DND-41 (cell line): ENCODE data around the gene SPAG5.
"Not testable (repeated sequence)": the region's sequence is repeated elsewhere in the genome, so short reads cannot be mapped to it uniquely, and the experiment has no call there.

Experiments used
- ATAC-seq: fragments of 200-7000 bp; cut with Tn5 transposase; 3 replicates; pipeline ENCODE4 v1.9.1; 2021; ENCODE audit warnings: low read depth; ENCODE audit not compliant: insufficient read depth
- DNase-seq: peaks from one replicate; pipeline ENCODE4 v3.0.0-alpha.2; 2020
- H2AFZ ChIP-seq: 2 replicates; pipeline ENCODE4 v1.6.0; 2012; ENCODE audit warnings: low read depth, low read length
- H3K27ac ChIP-seq: 2 replicates; pipeline ENCODE4 v1.5.1; 2012; ENCODE audit warnings: low read length, inconsistent platforms
- H3K27me3 ChIP-seq: fragments of 200-600 bp; sonication (generic); 2 replicates; pipeline ENCODE4 v1.6.0; 2012; ENCODE audit warnings: low read length, mild to moderate bottlenecking, inconsistent platforms; ENCODE audit not compliant: insufficient read depth, poor library complexity
- H3K36me3 ChIP-seq: 2 replicates; pipeline ENCODE4 v1.5.1; 2012; ENCODE audit warnings: low read length, inconsistent platforms; ENCODE audit not compliant: insufficient read depth
- H3K4me1 ChIP-seq: 2 replicates; pipeline ENCODE4 v1.5.1; 2012; ENCODE audit warnings: mild to moderate bottlenecking, low read length; ENCODE audit not compliant: insufficient read depth
- H3K4me2 ChIP-seq: 2 replicates; pipeline ENCODE4 v1.6.0; 2012; ENCODE audit warnings: mild to moderate bottlenecking, moderate library complexity, low read length, inconsistent platforms; ENCODE audit not compliant: insufficient read depth
- H3K4me3 ChIP-seq, 2 experiments: fragments of 200-600 bp in 1 of 2; shearing (Covaris generic) in 1 of 2; 2 replicates each; pipeline ENCODE4 v1.5.1; 2012 to 2016; ENCODE audit warnings: inconsistent platforms in 2 of 2, low read length in 2 of 2, mild to moderate bottlenecking in 2 of 2, low read depth in 1 of 2, moderate library complexity in 1 of 2
- H3K79me2 ChIP-seq: 2 replicates; pipeline ENCODE4 v1.6.0; 2012; ENCODE audit warnings: low read length, inconsistent platforms; ENCODE audit not compliant: insufficient read depth
- H3K9ac ChIP-seq: 2 replicates; pipeline ENCODE4 v1.6.0; 2012; ENCODE audit warnings: low read depth, mild to moderate bottlenecking, inconsistent platforms, low read length, moderate library complexity
- H3K9me3 ChIP-seq: 2 replicates; pipeline ENCODE4 v1.5.1; 2012; ENCODE audit warnings: low read length, moderate library complexity, mild to moderate bottlenecking, inconsistent platforms; ENCODE audit not compliant: insufficient read depth, severe bottlenecking
- H4K20me1 ChIP-seq: 2 replicates; pipeline ENCODE4 v1.6.0; 2012; ENCODE audit warnings: low read length; ENCODE audit not compliant: insufficient read depth
- EZH2 ChIP-seq: IDR thresholded peaks from 3 replicates; pipeline ENCODE4 v1.6.1; 2012; ENCODE audit warnings: borderline replicate concordance, low read depth, mild to moderate bottlenecking, moderate library complexity, low read length, inconsistent platforms; ENCODE audit not compliant: severe bottlenecking
- TF ChIP-seq, protein P1 (sequence below): IDR thresholded peaks from 2 replicates; pipeline ENCODE4 v1.5.1; 2012; ENCODE audit warnings: borderline replicate concordance, low read length, moderate library complexity, mild to moderate bottlenecking; ENCODE audit not compliant: poor library complexity, severe bottlenecking; ENCODE audit errors: extremely low read depth

SPAG5 gene

DNA sequence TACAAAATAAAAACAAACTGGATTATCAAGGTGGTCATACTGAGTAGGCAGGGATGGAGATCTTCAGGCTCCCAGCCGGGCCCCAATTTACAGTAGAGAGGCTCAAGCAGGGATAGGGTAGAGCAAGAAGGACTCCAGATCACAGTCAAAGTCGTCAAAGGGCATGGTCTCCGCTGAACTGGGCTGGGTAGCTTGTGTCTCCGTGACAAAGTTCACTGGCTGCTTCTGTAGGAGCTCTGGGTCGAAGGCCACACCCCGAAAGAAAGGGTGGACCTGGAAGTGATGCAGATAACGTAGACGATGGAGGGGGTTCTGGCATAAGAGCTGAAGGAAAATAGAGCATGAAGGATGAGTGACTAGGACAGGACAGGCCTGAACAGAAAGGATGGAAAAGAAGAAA, 11.6 kb upstream of the SPAG5 start:
- TF ChIP-seq, protein P1, sequence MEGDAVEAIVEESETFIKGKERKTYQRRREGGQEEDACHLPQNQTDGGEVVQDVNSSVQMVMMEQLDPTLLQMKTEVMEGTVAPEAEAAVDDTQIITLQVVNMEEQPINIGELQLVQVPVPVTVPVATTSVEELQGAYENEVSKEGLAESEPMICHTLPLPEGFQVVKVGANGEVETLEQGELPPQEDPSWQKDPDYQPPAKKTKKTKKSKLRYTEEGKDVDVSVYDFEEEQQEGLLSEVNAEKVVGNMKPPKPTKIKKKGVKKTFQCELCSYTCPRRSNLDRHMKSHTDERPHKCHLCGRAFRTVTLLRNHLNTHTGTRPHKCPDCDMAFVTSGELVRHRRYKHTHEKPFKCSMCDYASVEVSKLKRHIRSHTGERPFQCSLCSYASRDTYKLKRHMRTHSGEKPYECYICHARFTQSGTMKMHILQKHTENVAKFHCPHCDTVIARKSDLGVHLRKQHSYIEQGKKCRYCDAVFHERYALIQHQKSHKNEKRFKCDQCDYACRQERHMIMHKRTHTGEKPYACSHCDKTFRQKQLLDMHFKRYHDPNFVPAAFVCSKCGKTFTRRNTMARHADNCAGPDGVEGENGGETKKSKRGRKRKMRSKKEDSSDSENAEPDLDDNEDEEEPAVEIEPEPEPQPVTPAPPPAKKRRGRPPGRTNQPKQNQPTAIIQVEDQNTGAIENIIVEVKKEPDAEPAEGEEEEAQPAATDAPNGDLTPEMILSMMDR: no peak
- no peak for TF ChIP-seq EZH2
- Histone ChIP-seq H3K27ac (no peak overlapping the region), H3K79me2 (no peaks in the 10 kb centered on the region), H3K9ac (no peak overlapping the region), H3K4me2 (no peak overlapping the region), H3K36me3 (peaks cover 46% of the 10 kb centered on the region), H3K27me3 (no peaks in the 10 kb centered on the region), H3K4me1 (no peaks in the 10 kb centered on the region), H4K20me1 (peaks cover 5% of the 10 kb centered on the region; the same call in 1 of the 2 replicates), H2AFZ (no peak overlapping the region), H3K4me3 (no peak overlapping the region), H3K9me3 (no peaks in the 10 kb centered on the region)
- DNase-seq: no peak
- no peak for ATAC-seq

DNA sequence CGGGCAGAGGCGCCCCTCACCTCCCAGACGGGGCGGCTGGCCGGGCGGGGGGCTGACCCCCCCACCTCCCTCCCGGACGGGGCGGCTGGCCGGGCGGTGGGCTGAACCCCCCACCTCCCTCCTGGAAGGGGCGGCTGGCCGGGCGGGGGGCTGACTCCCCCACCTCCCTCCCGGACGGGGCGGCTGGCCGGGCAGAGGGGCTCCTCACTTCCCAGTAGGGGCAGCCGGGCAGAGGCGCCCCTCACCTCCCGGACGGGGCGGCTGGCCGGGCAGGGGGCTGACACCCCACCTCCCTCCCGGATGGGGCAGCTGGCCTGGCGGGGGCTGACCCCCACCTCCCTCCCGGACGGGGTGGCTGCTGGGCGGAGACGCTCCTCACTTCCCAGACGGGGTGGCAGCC, 5.2 kb upstream of the SPAG5 start:
- not testable (repeated sequence) for H3K27ac ChIP-seq, H2AFZ ChIP-seq, H3K79me2 ChIP-seq, H3K9ac ChIP-seq, H3K9me3 ChIP-seq, H4K20me1 ChIP-seq, H3K27me3 ChIP-seq, H3K36me3 ChIP-seq, H3K4me3 ChIP-seq, ATAC-seq, DNase-seq, H3K4me2 ChIP-seq
- H3K4me1 ChIP-seq: peaks cover 14% of the 10 kb centered on the region

DNA sequence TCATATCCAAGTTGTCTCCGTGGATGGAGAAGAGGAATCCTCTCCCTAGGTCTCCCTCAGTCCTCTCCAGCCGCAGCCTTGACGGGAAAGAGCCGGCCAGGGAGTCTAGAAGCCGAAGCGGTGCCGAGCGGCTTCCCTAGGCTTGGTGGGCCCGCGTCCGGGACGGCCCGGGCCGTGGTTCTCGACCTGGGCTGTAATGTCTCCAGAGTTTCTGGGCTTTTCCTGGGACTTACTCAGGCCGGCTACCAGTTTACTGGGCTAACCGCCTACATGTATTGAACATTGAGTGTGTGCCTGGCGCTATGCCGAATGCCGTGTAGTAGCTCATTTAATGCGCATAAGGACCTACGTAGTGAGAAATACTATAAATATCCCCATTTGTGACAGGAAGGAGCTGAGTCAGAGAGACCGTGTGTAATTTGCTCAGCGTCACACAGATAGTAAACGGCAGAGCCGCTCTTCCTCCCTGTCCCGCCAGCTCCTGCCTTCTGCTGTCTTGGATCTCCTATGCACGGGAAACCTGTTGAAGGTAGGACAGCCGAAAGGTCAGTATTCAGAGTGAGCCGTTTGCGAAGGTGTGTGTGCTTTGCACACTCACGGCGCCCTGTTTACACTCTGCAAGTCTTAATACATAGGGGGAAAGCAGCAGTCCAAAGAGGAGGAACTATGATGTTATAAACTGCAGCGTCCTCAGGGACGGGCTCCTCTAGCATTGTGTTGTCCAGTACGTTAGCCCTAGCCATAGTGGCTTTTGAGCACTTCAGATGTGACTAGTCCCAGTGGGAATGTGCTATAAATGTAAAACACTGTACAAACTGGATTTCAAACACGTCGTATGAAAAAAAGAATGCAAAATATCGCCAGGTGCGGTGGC, 723 bp upstream of the SPAG5 start:
- peak; percentile 47 for DNase-seq
- peak overlapping the region; percentile 93 for H3K9ac ChIP-seq
- peaks cover 35% of the 10 kb centered on the region for H3K79me2 ChIP-seq
- peak overlapping the region; percentile 86 for H3K27ac ChIP-seq
- peaks cover 27% of the 10 kb centered on the region for H3K36me3 ChIP-seq
- peaks cover 36% of the 10 kb centered on the region for H3K4me1 ChIP-seq
- no peaks in the 10 kb centered on the region for H3K27me3 ChIP-seq
- H2AFZ ChIP-seq: peak overlapping the region; percentile 97
- ATAC-seq: peak; percentile 52
- H4K20me1 ChIP-seq: no peaks in the 10 kb centered on the region
- H3K4me2 ChIP-seq: peak overlapping the region; percentile 78
- H3K4me3 ChIP-seq: peak overlapping the region; percentile 84 to 96
- no peaks in the 10 kb centered on the region for H3K9me3 ChIP-seq
- TF ChIP-seq, protein P1: peak; percentile 1
- TF ChIP-seq EZH2: no peak

DNA sequence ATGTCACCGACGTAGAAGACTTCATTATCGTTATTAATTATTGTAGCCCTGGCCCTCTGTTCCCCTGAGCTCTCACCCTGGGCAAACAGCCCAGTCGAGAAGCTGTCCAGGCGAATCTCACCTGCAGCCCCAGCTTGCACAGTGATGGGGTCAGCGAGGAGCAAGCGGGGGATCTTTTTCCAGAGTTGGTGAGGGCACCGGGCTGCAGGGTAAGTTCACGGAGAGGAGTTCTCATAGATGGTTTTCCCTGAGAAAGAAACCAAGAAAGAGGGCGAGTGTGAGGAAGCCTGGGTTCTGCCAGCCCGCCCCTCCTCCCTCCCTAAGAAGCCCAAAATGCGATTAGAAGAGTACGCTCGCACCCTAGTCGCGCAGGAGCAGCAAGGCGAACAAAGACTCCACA, 436 bp downstream of the SPAG5 start:
- H3K27me3 ChIP-seq: no peaks in the 10 kb centered on the region
- peak overlapping the region; percentile 84 to 96 for H3K4me3 ChIP-seq
- DNase-seq (no peak), ATAC-seq (peak; percentile 43)
- H2AFZ ChIP-seq: peak overlapping the region; percentile 97
- no peaks in the 10 kb centered on the region for H3K9me3 ChIP-seq
- H3K4me1 ChIP-seq: peaks cover 37% of the 10 kb centered on the region
- no peaks in the 10 kb centered on the region for H4K20me1 ChIP-seq
- H3K27ac ChIP-seq: peak overlapping the region; percentile 93
- H3K4me2 ChIP-seq: peak overlapping the region; percentile 78
- TF ChIP-seq, protein P1: no peak
- no peak for TF ChIP-seq EZH2
- H3K9ac ChIP-seq: peak overlapping the region; percentile 93
- H3K36me3 ChIP-seq: peaks cover 28% of the 10 kb centered on the region
- peaks cover 41% of the 10 kb centered on the region for H3K79me2 ChIP-seq
